Measurements from ENCODE around the gene PGM2L1.
"Not testable (repeated sequence)": the region's sequence is repeated elsewhere in the genome, so short reads cannot be mapped to it uniquely, and the experiment has no call there.

The PGM2L1 gene

DNA sequence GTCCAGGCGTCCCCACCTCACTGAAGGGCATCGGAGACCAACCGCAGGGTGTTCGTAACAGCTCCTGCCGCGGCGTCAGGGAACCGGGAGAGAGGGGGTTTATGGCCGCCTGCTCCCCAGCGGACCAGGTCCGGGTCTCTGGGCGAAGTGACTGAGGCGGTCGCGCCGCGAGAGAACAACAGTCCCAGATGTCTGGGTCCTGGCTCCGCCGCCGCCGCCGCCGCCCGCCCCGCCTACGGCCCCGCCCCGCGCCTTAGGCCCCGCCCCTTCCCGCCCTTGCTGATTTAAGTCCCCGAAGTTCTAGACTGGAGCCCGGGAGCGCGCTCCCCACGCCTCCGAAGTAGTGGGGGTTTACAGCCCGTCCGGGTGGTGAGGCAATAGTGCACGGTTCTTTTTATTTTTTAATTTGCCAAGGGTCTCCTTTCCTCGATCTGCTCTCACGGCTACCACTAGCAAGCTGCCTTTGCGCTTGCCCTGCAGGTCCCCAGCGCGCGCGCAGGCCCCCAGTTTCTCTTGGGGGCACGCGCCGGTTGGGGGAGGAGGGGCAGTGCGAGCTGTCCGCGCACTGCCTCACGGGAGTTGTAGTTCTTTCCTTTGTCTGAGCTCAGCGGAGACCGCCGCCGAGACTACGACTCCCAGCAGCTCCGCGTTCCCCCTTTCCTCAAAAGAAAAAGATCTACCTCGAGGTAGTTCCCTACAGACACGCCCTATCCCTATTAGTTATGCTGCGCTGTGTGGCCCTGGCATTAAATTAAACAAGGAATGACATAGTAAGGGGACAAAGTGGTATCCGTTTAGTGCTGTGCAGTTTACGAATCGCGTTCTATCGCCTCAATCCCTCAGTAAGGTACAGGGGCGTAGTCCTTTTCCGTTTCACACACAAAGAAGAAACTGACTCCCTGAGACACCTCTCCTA, at the start of gene PGM2L1:
Gene PGM2L1 (minus strand): TSS at position 190 of the 916 bp plus-strand sequence. CDS start 272 bp downstream, outside the sequence.
- peak; percentile 85 for DNase-seq

DNA sequence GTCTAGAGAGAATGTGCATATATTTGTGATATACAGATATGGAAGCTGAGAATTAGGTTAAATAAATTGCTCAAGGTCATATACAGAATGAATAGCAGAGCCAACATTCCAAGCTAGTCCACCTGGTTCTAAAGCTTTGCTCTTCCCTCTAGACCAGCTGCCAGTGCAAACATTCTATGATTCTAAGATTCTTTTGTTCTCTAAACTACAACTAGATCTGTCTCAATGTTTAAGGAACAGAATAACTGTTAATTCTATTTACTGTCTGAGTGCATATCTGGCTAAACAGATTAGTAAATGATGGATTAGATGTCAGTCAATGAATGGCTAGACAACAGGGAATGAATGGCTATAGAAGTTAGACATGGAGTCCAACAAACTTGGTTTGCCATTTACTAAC, 49.5 kb upstream of the PGM2L1 start:
- no peak for DNase-seq

DNA sequence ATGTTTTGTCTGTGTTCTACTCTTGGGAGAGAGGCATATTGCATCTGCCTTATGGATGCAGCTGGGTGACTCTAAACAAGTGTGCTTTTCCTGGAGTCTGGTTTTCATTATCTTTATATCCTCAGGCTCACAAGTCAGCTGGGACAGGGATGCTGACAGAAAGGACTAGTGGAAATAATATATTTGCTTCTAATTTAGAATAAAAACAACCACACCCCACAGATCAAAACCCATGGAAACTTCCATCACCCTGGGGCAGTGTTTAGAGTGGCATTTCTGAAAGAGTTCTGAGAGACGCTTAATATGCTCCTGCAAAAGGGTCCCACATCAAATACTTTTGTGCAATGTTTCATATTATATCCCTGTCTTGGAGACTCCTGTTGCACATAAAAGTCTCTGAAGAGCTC, 48.3 kb upstream of the PGM2L1 start:
- DNase-seq: no peak

DNA sequence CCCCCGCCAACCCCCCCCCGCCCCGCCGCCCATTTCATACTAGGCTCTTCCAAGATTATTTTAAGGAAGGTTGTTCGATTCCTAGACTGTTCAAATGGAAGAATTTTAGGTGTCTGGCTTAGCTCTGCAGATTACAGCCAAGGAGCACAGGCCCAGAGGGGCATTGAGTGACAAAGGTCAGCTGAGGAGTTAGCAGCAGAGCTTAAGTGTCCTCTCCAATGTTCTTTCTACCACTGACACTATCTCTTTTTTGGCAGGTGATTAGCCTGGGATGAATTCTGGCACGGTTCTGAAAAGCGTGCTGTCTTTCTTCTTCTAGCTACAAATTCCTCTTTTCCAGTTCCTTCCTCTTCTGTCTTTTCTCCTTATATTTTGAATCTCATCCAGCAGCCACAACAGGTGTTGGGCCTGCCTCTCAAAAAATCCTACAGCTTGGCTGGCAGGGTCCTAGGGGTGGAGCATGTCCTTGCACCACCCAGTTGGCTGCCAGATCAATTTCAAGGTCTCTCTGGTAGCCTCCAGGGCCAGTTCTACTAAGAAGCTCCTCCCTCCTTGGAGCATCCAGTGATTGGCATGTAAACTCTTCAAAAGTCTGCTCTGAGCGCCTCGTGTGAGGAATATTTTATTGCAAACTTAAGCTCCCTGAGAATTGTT, 46.1 kb upstream of the PGM2L1 start:
- DNase-seq: no peak

DNA sequence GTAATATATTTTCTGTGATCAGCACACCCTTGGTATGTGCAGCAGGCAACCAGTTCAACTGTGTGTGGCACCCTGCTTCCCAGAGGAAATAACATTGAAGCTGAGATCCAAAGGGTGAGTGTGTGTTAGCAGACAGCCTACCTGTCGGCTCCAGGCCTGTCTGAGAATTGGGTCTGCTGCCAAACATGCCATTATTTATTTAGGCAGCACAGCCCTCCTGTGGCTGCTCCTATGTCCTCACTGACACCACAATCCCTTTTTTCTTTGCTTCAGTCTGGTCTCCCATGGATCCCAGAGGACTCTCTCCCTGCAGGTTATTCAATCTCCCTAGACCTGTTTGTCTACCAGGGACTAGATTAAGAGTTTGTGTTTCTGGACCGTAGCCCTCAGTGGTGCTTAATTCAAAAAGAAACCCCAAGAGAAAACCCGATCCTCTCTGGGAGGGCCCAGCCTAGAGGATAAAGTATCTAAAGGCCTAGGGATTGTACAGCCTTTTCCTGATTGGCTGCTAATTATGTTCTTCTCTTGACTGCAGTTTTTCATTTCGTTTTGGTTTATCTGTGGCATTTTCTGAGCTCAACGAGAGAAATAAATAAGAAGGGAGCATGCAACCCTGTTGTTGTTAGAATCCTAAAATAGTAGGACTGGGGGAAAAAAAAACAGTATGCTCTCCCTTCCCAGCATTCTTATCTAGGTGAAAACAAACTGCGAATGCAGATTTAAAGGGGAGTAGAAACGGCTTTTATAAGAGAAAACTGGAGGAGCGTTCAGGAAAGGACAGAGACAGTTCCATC, 45.0 kb upstream of the PGM2L1 start:
- DNase-seq: no peak

DNA sequence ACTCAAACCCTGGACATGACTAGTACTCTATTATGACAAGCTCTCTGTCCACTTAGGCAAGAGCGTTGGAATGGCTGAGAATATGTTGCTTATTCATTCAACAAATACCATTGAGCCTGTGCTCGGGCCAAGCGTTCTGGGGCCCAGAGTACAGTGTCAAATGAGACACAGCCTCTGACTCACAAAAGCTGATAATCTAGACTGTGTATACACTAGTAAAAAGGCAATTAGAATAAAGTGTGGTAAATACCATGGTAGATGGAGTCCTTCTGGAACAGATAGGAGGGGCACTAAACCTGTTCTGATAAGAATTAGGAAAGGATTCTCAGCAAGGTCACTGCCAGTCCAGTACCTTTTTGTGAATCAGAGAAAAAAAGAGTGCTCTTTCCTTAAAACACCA, 44.4 kb upstream of the PGM2L1 start:
- no peak for DNase-seq

DNA sequence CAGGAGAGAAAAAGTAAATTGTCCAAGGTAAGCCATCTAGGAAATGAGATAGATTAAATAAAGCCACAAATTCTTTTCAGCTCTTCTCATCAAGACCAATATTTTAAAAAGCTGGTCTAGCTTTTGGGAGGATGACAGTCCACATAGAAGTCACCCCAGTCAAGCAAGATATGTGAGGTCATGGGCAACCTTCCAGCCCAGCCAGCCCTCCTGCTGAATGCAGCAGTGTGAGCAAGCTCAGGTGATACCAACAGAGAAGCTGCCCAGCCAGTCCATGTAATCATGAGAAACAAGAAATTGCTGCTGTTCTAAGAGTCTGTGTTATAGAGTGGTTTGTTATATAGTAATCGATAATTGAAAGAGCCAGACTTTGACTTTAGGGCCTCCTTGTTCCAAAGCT, 40.4 kb upstream of the PGM2L1 start:
- DNase-seq: no peak

DNA sequence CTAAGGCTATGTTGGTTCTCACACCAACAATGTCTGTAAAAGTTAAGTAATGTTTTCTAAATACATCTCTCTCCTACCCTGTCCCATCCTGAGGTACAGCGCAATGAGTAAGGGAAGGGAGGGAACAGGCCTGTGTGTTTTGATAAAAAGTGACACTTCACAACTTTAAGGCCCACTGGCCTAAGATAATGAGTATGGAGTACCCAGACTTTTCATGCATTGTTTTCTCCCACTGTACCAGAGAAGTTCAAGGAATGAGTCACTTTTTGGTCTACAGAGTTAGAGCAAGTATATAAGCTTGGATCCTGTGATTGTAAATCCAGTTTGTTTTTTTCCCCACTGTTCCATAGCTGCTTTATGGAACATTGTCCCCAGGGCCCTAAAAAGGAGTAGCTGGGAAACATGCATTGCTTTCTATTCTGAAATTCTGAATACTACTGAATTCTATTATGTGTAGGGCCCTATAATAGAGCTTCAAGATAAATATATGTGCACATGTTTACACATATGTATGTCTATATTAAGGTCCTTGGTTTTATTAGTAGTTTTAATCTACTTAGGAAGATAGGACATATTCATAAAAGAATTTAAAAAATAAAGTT, 39.3 kb upstream of the PGM2L1 start:
- no peak for DNase-seq

DNA sequence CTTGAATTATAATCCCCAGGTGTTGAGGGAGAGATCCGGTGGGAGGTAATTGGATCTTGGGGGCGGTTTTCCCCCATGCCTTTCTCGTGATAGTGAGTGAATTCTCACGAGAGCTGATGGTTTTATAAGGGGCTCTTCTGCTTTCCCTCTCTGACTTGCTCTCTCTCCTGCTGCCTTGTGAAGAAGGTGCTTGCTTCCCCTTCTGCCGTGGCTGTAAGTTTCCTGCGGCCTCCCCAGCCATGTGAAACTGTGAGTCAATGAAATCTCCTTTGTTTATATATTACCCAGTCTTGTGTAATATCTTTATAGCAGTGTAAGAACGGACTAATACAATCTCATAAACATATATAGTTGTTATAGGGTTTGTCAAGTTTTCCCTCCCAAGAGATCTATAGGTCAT, 36.3 kb upstream of the PGM2L1 start:
- DNase-seq: no peak

DNA sequence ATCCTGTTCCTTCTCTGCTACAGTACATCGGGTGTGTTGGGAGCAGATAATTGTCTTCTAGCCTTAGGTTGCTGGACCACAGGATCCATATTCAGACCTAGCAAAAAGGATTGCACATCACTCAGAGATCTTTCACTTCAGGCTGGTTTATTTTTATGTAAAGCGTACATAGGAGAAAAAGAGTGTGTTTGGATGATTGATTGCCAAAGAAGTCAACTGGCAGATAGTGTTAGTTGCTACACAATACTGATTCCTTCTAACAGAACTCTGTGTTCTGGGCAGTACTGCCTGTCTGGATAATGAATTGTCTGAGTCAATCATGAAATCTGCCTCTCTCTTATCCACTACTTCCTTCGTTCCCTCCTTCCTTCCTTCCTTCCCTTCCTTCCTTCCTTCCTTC, 31.0 kb upstream of the PGM2L1 start:
- DNase-seq: no peak

DNA sequence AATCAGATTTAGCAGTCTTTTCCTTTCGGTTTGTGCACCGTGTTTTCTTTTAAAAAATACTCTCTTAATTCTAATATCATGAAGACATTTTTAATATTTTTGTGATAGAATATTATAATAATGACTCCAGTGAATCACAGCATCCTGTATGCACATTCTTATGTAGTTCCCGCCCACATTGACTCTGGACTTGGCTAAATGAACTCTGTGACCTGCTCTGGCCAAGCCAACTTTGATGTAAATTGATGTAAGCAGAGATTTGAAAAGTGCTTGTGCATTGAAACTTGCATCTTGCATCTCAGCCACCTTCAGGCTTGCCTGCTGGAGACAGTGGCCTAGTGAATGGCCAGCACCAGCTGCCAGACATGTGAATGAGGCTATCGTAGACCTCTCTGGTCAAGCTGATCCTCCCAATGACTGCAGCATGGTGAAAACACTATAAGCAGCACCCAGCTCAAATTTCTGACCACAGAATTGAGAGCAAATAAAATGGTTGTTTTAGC, 29.2 kb upstream of the PGM2L1 start:
- DNase-seq: no peak

DNA sequence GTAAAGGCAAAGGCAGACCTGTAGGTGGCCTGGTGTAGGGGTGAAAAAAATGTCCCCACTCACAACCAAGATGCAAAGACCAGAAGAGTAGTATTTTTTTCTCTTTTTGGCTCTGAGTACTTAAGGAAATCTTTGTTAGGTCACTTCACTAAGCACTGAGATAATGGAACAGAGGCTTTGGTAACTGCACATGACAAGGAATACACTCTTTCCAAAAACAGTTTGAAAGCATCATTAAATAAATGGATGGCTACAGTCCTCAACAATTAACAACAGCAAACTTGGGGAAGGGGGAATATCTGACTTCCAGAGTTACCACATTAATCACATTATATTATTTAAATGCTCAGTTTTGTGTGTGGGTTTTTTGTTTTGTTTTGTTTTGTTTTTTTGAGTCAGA, 26.9 kb upstream of the PGM2L1 start:
- DNase-seq: no peak

DNA sequence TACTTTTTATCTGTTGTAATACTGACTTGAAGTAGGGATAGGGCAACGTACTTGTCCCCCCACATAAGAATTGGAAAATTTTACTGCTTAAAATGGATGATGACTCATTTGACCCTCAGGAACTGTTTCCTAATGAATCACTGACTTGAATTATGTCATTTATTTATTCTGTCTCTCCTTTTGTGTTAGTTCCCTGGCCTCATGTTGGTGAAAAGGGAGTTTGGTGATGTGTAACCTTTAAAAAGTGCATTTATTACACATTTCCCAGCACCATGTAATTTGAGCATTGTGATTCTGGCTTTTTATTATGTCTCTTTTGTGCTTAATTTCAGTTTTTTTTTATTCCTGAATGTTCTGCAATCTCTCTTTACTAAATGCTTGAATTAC, 20.3 kb upstream of the PGM2L1 start:
- DNase-seq: no peak

DNA sequence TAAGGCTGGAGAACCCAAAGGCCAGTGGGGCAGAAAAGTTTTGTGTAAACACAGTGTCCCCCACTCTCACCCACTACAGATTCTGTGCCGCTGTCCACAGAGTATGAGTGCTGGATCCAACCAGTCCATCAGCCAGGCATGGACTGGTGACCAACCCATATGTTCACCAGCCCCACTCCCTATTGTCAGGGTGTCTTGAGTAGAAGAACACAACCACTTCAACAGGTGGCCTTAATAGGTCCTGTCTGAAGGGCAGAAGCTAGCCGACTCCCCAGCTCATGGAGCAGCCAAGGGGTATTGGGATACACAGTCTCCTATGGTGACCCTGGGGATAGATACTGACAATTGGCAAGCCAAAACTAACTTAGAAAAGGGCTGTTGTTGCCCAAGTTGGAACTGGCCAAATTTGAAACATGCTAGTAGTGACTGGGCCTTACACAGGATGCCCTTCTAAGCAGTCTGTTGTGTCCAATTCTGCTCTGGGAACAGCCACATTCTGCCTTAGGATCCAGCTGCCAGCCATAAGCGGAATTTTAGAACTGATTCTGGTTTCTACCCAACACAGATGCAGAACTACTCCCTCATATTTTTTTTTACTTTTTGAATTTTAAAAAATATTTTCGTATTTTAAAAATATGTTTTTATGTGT, 19.8 kb upstream of the PGM2L1 start:
- DNase-seq: no peak

DNA sequence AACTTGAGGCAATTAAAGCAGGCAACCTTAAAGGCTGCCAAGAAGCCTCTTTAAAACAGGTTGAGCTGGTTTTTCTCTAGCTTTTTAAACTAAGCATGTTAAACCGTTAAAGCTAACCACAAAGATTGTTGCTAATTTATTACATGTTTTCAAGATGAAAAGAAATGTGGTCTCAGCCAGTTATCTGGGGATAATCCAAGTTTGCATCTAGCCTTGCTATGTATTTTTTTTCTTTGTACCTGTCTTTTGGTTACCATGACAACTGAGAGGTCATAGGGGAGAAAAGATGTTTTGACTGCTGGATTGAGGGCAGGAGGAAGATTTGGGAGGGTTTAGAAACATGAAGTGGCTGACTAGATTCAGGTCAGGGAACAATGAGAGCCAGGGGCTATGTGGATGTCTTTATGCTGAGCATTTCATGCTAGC, 19.2 kb upstream of the PGM2L1 start:
- DNase-seq: no peak

DNA sequence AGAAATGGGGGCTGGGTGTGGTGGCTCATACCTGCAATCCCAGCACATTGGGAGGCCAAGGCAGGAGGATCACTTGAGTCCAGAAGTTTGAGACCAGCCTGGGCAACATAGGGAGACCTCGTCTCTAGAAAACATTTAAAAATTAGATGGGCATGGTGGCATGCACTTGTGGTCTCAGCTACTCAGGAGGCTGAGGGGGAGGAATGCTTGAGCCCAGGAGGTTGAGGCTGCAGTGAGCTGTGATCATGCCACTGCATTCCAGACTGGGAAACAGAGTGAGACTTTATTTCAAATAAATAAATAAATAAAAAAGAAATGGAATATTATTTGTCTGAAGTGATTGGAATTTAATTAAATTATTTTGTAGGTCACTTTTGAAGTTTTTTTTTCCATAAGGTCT, 18.7 kb upstream of the PGM2L1 start:
- DNase-seq: not testable (repeated sequence)

DNA sequence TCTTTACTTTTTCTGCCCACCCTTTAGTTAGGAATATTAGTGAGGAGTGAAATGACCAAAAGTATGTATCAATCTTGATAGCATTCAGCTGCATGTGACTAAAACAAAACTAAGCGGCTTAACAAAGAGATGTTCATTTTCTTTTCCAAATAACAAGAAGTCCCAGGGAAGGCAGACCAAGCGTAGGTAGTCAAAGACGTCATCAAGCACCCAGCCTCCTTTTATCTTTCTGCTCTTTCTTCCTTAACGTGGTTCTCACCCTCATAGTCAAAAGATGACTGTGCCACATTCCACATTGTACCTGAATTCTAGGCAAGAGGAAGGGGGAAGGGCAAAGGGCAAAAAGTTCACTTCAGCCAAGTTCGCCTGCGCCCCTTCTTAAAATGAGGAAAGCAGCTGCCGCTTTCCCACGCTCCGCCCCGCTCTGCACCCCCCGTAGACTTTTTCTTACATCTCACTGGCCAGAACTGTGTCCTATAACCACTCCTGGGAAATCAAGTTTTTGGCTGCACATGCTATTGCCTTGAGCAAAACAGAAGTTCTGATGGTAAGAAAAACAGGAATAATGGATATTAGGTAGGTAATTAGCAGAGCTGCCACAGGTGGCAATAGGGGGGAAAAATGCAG, 14.6 kb upstream of the PGM2L1 start:
- no peak for DNase-seq

DNA sequence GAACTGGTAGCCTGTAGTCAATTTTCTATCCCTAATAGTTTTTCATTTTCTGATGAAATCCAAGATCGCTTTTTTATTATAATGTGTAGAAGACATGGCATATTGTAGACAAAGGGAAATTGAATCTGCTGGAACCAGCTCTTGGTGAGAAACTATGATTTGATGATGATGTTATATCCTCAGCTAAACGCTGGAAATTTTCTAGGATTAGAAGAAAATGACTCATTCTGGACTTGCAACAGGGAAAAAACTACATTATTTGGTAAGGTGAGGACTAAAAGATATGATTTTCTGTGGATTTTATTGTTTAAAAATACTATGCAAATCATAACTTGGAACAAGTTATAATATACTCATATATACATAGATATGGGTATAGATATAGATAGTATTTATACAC, 14.1 kb upstream of the PGM2L1 start:
- no peak for DNase-seq

DNA sequence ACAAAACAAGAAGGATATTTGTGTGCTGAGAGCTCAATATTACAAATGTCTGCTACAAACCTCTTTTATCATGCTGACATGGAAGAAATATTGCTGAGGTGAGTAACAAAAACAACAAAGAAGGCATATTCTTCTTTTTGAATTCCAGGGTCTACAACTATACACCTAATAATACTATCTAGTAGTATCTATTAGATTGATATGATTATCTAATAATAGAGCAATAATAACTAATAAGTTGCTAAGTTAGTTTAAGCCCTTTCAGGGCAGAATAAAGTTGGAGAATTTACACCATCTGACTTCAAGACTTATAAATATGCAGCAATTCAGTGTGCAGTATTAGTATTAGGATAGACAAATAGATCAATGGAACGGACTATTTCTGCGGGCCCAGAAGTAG, 11.4 kb upstream of the PGM2L1 start:
- DNase-seq: no peak

DNA sequence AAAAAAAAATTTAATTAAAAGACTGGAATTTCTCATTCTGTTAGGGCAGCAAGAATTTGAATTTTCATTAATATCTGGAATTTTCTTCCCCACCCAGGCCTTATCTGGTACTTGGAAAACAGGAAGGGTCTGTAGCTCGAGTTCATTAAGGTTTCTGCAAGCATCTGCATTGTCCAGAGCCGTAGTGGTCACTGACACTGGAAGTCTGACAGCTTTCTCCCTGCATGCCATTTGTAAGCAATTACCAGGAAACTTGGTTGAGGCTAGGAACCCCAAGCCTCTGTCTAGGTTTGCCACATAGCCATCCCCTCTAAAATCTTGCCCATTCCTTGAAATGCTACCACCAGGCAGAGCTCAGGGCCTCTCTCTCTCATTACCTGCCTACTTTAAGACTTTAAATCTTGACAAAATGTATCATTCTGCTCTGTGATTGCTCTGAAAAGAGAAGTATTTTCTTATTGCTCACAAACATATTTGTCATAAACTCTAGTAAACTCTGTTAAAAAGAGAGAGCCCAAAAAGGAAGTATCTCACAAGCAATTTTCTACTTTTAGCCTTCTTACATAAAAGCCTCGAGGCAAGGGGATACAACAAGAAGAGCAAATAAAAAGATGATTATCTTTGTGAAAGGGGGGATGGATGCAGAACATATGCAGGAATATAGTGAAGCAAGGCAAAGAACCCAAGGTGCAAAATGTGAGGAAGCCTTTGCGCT, 5.5 kb upstream of the PGM2L1 start:
- DNase-seq: no peak

DNA sequence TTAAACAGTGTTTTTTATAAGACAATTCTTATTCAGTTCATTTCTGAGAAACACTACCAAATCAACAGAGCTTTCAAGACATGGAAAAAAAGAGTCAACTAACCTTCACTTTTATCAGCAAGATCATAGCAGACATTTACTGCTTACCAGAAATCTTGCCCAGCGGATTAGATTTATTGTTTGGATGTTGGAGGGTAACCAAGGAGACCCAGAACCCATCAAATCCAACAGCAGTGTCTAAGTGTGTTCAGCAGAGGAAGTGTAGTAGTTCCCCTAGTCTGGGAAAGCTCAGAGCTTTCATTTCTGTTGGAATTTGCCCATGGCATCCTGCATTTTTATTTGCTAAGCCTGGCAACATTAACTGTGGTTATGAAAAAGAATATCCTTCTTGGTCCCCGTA, 2.4 kb upstream of the PGM2L1 start:
- no peak for DNase-seq

All from stimulated activated CD4-positive, alpha-beta T cell treated with anti-CD3 and anti-CD28 coated beads, Interleukin-2, amount 100 ng/mL, for 48 hours (primary cell).